H1 (cell line): Measurements from ENCODE around the gene DOK7. TPM values are rescaled to one million over a fixed set of nuclear protein-coding genes. Genes with fewer than 3 reads are reported as not detected.

Experiments used
- ASH2L ChIP-seq: fragments of 200-600, 300-600 bp; sonication (generic); IDR thresholded peaks from one replicate; pipeline ENCODE4 v1.7.1; 2017; ENCODE audit warnings: low read length
- KDM5A ChIP-seq: fragments of 200-600 bp; IDR thresholded peaks from 2 replicates; pipeline ENCODE4 v1.7.1; 2012; ENCODE audit warnings: mild to moderate bottlenecking, low read length, inconsistent platforms, mixed read lengths
- POU5F1 ChIP-seq: IDR thresholded peaks from 2 replicates; pipeline ENCODE4 v1.6.1; 2011; ENCODE audit warnings: low read depth, mild to moderate bottlenecking, low read length, moderate library complexity
- TCF12 ChIP-seq: IDR thresholded peaks from 2 replicates; pipeline ENCODE4 v1.6.1; 2011; ENCODE audit warnings: low read depth, mild to moderate bottlenecking, low read length
- polyA plus RNA-seq, 7 experiments: library from polyadenylated mRNA; depleted of rRNA in 3 of 7; stranded (reverse) in 5 of 7; unstranded in 2 of 7; fragments of >200 nt in 5 of 7; fragments of 200-250 nt in 2 of 7; gene quantifications; 1 replicate in 5 of 7; 2 replicates in 1 of 7; 4 replicates in 1 of 7; pipeline versions ENCODE4 v1.2.1 to v1.2.3, GENCODE V29; 2011 to 2013; ENCODE audit warnings: missing spikeins in 2 of 7, mixed read lengths in 2 of 7
- total RNA-seq: library from RNA; stranded (reverse); fragmentation: NEBNext Ultra II Directional; extraction: Animal tissue kit (Norgen Biotek cat#: 25700); gene quantifications from 2 replicates; pipeline ENCODE4 v1.2.1, GENCODE V29; 2021

Gene DOK7
- total and polyA plus RNA-seq, 2 of the 8 experiments (the other 6 are each of a cell fraction or from before 2014, with no cell fraction given): 0.32 TPM; not detected in 1

DNA sequence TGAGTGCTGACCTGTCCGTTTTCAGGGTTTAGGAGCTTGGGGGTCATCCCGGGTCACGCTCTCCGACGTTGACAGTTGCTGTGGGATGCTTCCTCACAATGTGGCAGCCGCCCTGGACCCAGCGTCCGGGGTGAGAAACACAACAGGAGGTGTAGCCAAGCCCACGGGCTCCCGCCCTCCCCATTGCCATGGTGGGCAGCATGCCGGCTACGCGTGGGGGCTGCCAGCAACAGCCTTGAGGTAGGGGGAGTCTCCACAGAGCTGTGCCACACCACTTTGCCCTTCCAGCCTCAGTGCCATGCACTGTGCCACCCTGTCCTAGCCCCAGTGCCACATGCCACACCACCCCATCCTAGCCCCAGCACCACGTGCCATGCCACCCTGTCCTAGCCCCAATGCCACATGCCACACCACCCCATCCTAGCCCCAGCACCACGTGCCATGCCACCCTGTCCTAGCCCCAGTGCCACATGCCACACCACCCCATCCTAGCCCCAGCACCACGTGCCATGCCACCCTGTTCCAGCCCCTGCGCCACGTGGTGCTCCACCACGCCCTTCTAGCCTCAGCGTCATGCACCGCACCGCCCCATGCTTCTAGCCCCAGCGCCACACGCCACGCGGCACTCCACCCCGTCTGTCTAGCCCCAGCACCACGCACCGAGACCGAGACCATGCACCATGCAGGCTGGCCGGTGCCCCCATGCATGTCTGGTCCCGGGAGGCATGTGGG, 29.8 kb upstream of the DOK7 start (continued):
- TF ChIP-seq KDM5A (no peak), TCF12 (no peak), POU5F1 (no peak), ASH2L (no peak)
